Transverse colon (tissue), 4 donors: ENCODE data around the gene FDXACB1. TPM values are rescaled to one million over a fixed set of nuclear protein-coding genes. Genes with fewer than 3 reads are reported as not detected.

Experiments
- DNase-seq: peaks from one replicate; pipeline ENCODE4 v3.0.0-alpha.2; 2019
- H3K27ac ChIP-seq, 4 donors: fragments of 200-600 bp; sonication (generic); 2 replicates each; pipeline ENCODE4 v1.5.1; 2016 to 2018; ENCODE audit warnings: inconsistent platforms in 4 of 4
- H3K27me3 ChIP-seq: fragments of 200-600 bp; sonication (generic); 2 replicates; pipeline ENCODE4 v1.5.1; 2017; ENCODE audit warnings: inconsistent platforms
- H3K36me3 ChIP-seq, 4 donors: fragments of 200-600 bp; sonication (generic); 2 replicates each; pipeline ENCODE4 v1.5.1; 2017 to 2019; ENCODE audit warnings: inconsistent platforms in 4 of 4
- H3K4me1 ChIP-seq, 4 donors: fragments of 200-600 bp; sonication (generic); 2 replicates each; pipeline ENCODE4 v1.5.1; 2017 to 2020; ENCODE audit warnings: inconsistent platforms in 4 of 4
- H3K4me3 ChIP-seq, 4 donors: fragments of 200-600 bp; sonication (generic); 1 replicate in 1 of 4; 2 replicates in 3 of 4; pipeline versions ENCODE4 v1.5.1 to v1.6.1; 2017 to 2019; ENCODE audit warnings: inconsistent platforms in 4 of 4
- H3K9me3 ChIP-seq, 2 donors: fragments of 200-600 bp; sonication (generic); 2 replicates each; pipeline ENCODE4 v1.5.1; 2017 to 2019; ENCODE audit warnings: inconsistent platforms in 2 of 2
- CTCF ChIP-seq, 5 experiments: fragments of 200-600 bp in 3 of 5; fragments of 450-650 bp in 2 of 5; sonication (generic) in 3 of 5; IDR thresholded peaks; 1 replicate in 2 of 5; 2 replicates in 3 of 5; pipeline ENCODE4 v1.5.1; 2016 to 2017; ENCODE audit warnings: antibody characterized with exemption in 5 of 5, inconsistent platforms in 3 of 5, mild to moderate bottlenecking in 2 of 5, moderate library complexity in 1 of 5
- EP300 ChIP-seq: sonication (generic); formaldehyde crosslinking; IDR thresholded peaks from one replicate; pipeline ENCODE4 v1.6.1; 2017; ENCODE audit warnings: antibody characterized with exemption, low read depth
- POLR2A ChIP-seq: fragments of 450-650 bp; IDR thresholded peaks from one replicate; pipeline ENCODE4 v1.6.1; 2016; ENCODE audit warnings: antibody characterized with exemption, mild to moderate bottlenecking, moderate library complexity
- POLR2AphosphoS5 ChIP-seq, 3 donors: sonication (generic); formaldehyde crosslinking; IDR thresholded peaks; one replicate each; pipeline ENCODE4 v1.6.1; 2016; ENCODE audit warnings: antibody characterized with exemption in 3 of 3
- WGBS, 2 donors: methylation state at CpG; one replicate each; pipeline ENCODE4 v1.1.5; 2018; ENCODE audit warnings: low coverage in 1 of 2; 5-methylcytosine and 5-hydroxymethylcytosine counted together
- in situ Hi-C, 4 donors: fragments of 200-750 bp; cut with MboI; loops; one replicate each; pipeline versions ENCODE4 v1.15.0 to v1.15.1; 2017; ENCODE audit warnings: low sequenced_read_pairs in 3 of 4, low pct_ligation_motif_present in 1 of 4, low pct_unique_long_range_greater_than_20kb in 1 of 4
- intact Hi-C: fragments of 100-400 bp; cut with DNase I; formaldehyde crosslinking; loops from one replicate; pipeline ENCODE4 v1.15.1; 2023; ENCODE audit warnings: low total_unique reads
- total RNA-seq, 4 donors: library from RNA; depleted of rRNA; stranded (reverse); fragments of >200 nt; gene quantifications; one replicate each; pipeline ENCODE4 v1.1.0, GENCODE V29; 2016

Gene FDXACB1
- total RNA-seq, 4 donors from 2014 or later = 1.4 to 3.4 (median 1.5) TPM; not detected in 1

GRCh38 chr11:111837366-111837891 lies 41.5 kb downstream of the FDXACB1 start:
- 96% methylated on average over 5 of the region's 5 CpGs for WGBS, 2 donors
- in situ Hi-C loops (no loop called here), intact Hi-C loops (no loop called here)
- Histone ChIP-seq H3K27me3 (no peaks in the 10 kb centered on the region), H3K9me3 (no peaks in the 10 kb centered on the region), H3K36me3 (peaks cover 0 to 28% (median 10%) of the 10 kb centered on the region in 4 donors), H3K27ac (no peak overlapping the region), H3K4me3 (no peak overlapping the region), H3K4me1 (peaks cover 0 to 9% (median 1%) of the 10 kb centered on the region in 4 donors)
- DNase-seq = no peak
- TF ChIP-seq CTCF (IDR thresholded peaks at IDR 0.05) (no peak), EP300 (no peak), POLR2AphosphoS5 (IDR thresholded peaks at IDR 0.05) (no peak), POLR2A (no peak)

GRCh38 chr11:111836721-111837120 lies 42.2 kb downstream of the FDXACB1 start:
- Histone ChIP-seq H3K27me3 (no peaks in the 10 kb centered on the region), H3K4me3 (no peak overlapping the region), H3K9me3 (no peaks in the 10 kb centered on the region), H3K27ac (no peak overlapping the region), H3K36me3 (peaks cover 0 to 28% (median 10%) of the 10 kb centered on the region in 4 donors), H3K4me1 (peaks cover 0 to 9% (median 1%) of the 10 kb centered on the region in 4 donors)
- intact Hi-C loops = no loop called here
- 60 to 81% methylated on average over 1 of the region's 1 CpG for WGBS, 2 donors
- in situ Hi-C loops = no loop called here
- DNase-seq = no peak
- no peak for TF ChIP-seq POLR2A
- no peak for TF ChIP-seq CTCF (IDR thresholded peaks at IDR 0.05)
- TF ChIP-seq POLR2AphosphoS5 (IDR thresholded peaks at IDR 0.05) = no peak
- TF ChIP-seq EP300 = no peak

GRCh38 chr11:111836162-111836561 lies 42.8 kb downstream of the FDXACB1 start:
- Histone ChIP-seq H3K4me1 (peaks cover 0 to 7% (median 0%) of the 10 kb centered on the region in 4 donors), H3K36me3 (peaks cover 0 to 28% (median 11%) of the 10 kb centered on the region in 4 donors), H3K9me3 (no peaks in the 10 kb centered on the region), H3K27me3 (no peaks in the 10 kb centered on the region), H3K4me3 (no peak overlapping the region), H3K27ac (no peak overlapping the region)
- intact Hi-C loops = no loop called here
- WGBS, 2 donors = 83 to 85% methylated on average over 1 of the region's 1 CpG
- TF ChIP-seq POLR2A = no peak
- no peak for TF ChIP-seq EP300
- TF ChIP-seq POLR2AphosphoS5 (IDR thresholded peaks at IDR 0.05) = no peak
- TF ChIP-seq CTCF (IDR thresholded peaks at IDR 0.05) = no peak
- no peak for DNase-seq
- in situ Hi-C loops = no loop called here

GRCh38 chr11:111835665-111836064 lies 43.3 kb downstream of the FDXACB1 start:
- H3K9me3 ChIP-seq = no peaks in the 10 kb centered on the region
- H3K4me3 ChIP-seq = no peak overlapping the region
- H3K27me3 ChIP-seq = no peaks in the 10 kb centered on the region
- in situ Hi-C loops = no loop called here
- intact Hi-C loops = no loop called here
- peaks cover 0 to 6% (median 0%) of the 10 kb centered on the region in 4 donors for H3K4me1 ChIP-seq
- no peak for DNase-seq
- no peak overlapping the region for H3K27ac ChIP-seq
- H3K36me3 ChIP-seq = peaks cover 0 to 32% (median 13%) of the 10 kb centered on the region in 4 donors
- TF ChIP-seq EP300 (no peak), CTCF (IDR thresholded peaks at IDR 0.05) (no peak), POLR2A (no peak), POLR2AphosphoS5 (IDR thresholded peaks at IDR 0.05) (no peak)
- 96 to 97% methylated on average over 4 to 7 of the region's 7 CpGs for WGBS, 2 donors
